ENCODE measurements around the gene UBE2V1. TPM values are rescaled to one million over a fixed set of nuclear protein-coding genes. Genes with fewer than 3 reads are reported as not detected.

UBE2V1 gene
- polyA plus RNA-seq, 1 experiment = 171 TPM

DNA sequence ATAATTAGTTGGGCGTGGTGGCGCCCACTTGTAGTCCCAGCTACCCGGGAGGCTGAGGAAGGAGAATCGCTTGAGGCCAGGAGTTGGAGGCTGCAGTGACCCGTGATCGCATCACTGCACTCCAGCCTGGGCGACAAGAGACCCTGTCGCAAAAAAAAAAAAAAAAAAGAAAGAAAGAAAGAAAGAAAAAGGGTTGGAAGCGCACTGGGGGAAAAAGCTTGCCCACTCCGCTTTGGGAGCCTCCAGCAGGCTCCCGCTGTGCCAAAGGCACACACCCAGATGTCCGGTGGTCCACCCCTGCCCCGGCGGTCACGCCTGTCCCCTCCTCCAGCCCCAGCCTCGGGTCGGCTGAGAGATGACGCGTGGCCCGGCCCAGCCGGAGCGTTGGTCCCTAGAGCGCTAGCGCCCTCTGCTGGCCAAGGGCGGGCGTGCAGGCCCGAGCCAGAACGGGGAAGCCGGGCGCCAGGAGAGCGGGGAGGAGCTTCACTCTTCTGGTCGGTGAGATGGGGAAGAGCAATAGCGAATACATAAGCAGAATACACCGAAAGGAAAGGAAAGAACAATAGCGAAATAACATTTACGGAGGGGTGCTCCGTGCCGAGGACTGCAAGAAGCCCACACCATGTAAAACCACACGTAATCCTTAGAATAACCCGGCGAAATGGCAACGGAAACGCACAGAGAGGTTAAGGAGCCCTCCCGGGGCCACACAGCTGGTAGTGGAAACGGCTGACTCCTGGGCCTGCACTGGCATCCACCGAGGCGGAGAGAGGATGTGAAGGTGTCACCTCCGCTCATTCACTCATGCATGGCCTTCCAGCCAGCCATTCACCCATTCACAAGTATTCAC lies 41.7 kb downstream of the UBE2V1 start:
- CTCF ChIA-PET = interaction anchor here (0.6 to 10.7 kb wide), 66 partner anchors 9 to 529 kb away, joined by 3 to 419 read pairs (median 5); partner anchors contain the start of genes RNF114 and SNAI1
- no peaks in the 10 kb centered on the region for H3K27me3 ChIP-seq (ENCODE audit: control insufficient read depth, insufficient read depth, low read length)
- TF ChIP-seq, protein P1, sequence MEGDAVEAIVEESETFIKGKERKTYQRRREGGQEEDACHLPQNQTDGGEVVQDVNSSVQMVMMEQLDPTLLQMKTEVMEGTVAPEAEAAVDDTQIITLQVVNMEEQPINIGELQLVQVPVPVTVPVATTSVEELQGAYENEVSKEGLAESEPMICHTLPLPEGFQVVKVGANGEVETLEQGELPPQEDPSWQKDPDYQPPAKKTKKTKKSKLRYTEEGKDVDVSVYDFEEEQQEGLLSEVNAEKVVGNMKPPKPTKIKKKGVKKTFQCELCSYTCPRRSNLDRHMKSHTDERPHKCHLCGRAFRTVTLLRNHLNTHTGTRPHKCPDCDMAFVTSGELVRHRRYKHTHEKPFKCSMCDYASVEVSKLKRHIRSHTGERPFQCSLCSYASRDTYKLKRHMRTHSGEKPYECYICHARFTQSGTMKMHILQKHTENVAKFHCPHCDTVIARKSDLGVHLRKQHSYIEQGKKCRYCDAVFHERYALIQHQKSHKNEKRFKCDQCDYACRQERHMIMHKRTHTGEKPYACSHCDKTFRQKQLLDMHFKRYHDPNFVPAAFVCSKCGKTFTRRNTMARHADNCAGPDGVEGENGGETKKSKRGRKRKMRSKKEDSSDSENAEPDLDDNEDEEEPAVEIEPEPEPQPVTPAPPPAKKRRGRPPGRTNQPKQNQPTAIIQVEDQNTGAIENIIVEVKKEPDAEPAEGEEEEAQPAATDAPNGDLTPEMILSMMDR (IDR thresholded peaks at IDR 0.05; ENCODE audit: low read depth, low read length) = peak; percentile 98
- no peak overlapping the region for H3K27ac ChIP-seq (ENCODE audit: low read depth, low read length)
- POLR2A ChIA-PET = interaction anchor here (0.6 to 1.8 kb wide), 6 partner anchors 15 to 92 kb away, joined by 3 to 38 read pairs (median 4); partner anchors contain the start of gene SNAI1
- peak overlapping the region; percentile 56 for H3K4me3 ChIP-seq (ENCODE audit: low read depth, low read length)
- DNase-seq (ENCODE audit: low read depth, low spot score) = peak; percentile 38
- no peaks in the 10 kb centered on the region for H3K9me3 ChIP-seq (ENCODE audit: control insufficient read depth, insufficient read depth, low read length)

DNA sequence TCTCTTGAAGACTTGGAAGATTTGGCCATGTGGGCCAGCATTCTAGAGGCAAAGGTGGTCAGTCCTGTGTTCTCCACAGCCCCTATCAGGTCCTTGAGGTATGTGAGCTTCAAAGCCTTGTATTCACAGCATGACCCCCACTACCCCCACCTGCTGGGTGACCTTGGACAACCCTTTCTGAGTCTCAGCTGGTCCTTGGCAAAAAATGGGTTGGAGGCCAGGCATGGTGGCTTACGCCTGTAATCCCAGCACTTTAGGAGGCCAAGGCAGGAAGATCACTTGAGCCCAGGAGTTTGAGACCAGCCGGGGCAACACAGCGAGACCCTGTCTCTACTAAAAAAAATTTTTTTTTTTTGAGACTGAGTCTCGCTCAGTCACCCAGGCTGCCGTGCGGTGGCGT lies 42.6 kb downstream of the UBE2V1 start:
- DNase-seq (ENCODE audit: low read depth, low spot score) = no peak
- Histone ChIP-seq H3K27ac (ENCODE audit: low read depth, low read length) (no peak overlapping the region), H3K9me3 (ENCODE audit: control insufficient read depth, insufficient read depth, low read length) (no peaks in the 10 kb centered on the region), H3K27me3 (ENCODE audit: control insufficient read depth, insufficient read depth, low read length) (no peaks in the 10 kb centered on the region), H3K4me3 (ENCODE audit: low read depth, low read length) (no peak overlapping the region)
- TF ChIP-seq, protein P1 (IDR thresholded peaks at IDR 0.05; ENCODE audit: low read depth, low read length) = 0 out of 2 replicates have a peak, but pooled peaks have one; percentile 5
- ChIA-PET CTCF (interaction anchor here (0.7 to 10.7 kb wide), 25 partner anchors 9 to 183 kb away, joined by 3 to 419 read pairs (median 13); partner anchors contain the start of genes RNF114 and SNAI1), POLR2A (interaction anchor here (1.8 kb wide), 1 partner anchor 88 kb away, joined by 38 read pairs; the partner anchor contains the start of gene SNAI1)

DNA sequence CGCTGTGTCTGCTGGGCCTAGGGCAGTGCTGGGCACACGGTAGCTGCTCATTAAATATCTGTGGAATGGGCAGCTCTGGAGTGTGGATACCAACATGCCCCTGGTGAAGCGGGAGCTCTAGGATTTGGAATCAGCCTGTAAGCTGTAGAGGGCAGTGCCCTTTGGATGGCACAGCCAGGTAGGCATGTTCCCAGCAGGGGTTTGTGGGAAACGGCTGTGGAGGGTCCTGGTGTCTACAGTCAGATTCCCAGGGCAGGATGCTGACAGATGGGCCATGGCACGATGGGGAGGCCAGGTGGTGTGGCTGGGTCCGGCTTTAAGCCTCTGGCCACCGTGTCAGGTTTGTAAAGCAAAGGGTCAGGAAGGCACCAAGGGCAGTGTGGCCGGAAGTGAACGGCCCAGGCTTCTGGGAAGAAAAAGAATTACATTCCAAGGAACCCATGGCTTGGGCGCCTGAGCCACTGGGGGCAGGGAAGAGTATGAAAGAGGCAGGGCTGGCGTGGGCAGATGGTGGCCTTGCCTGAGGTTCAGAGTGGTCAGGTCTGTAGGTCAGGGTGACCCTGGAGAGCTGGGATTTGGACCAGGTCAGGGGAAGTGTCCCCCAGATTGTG lies 44.8 kb downstream of the UBE2V1 start:
- no peak for DNase-seq (ENCODE audit: low read depth, low spot score)
- POLR2A ChIA-PET = interaction anchor here (0.5 to 2.1 kb wide), 2 partner anchors 84 to 98 kb away, joined by 3 to 11 read pairs; partner anchors contain the start of gene SNAI1
- CTCF ChIA-PET = interaction anchor here (1.6 to 10.7 kb wide), 2 partner anchors 78 to 88 kb away, joined by 4 to 419 read pairs; partner anchors contain the start of gene SNAI1
- H3K27me3 ChIP-seq (ENCODE audit: control insufficient read depth, insufficient read depth, low read length) = no peaks in the 10 kb centered on the region
- TF ChIP-seq, protein P1 (IDR thresholded peaks at IDR 0.05; ENCODE audit: low read depth, low read length) = no peak
- H3K27ac ChIP-seq (ENCODE audit: low read depth, low read length) = no peak overlapping the region
- H3K9me3 ChIP-seq (ENCODE audit: control insufficient read depth, insufficient read depth, low read length) = no peaks in the 10 kb centered on the region
- H3K4me3 ChIP-seq (ENCODE audit: low read depth, low read length) = no peak overlapping the region

DNA sequence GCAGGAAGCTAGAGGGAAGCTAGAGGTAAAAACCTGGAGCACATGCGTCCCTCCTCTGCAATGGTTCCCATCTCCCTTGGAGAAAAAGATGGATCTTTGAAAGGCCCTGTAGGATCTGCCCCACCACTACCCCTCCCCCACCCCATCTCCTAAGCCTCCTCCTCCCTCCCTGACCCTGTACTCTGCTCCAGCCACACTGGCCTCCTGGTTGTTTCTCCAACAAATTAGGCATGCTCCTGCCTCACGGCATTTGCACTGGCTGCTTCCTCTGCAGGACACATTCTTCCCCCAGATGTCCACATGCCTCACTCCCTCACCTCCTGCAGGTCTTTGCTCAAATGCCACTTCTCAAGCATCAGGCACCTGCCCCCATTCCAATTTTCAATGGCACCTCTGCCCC lies 45.5 kb downstream of the UBE2V1 start:
- Histone ChIP-seq H3K27ac (ENCODE audit: low read depth, low read length) (no peak overlapping the region), H3K27me3 (ENCODE audit: control insufficient read depth, insufficient read depth, low read length) (no peaks in the 10 kb centered on the region), H3K4me3 (ENCODE audit: low read depth, low read length) (no peak overlapping the region), H3K9me3 (ENCODE audit: control insufficient read depth, insufficient read depth, low read length) (no peaks in the 10 kb centered on the region)
- DNase-seq (ENCODE audit: low read depth, low spot score) = no peak
- ChIA-PET CTCF (interaction anchor here (10.7 kb wide), 1 partner anchor 87 kb away, joined by 419 read pairs; the partner anchor contains the start of gene SNAI1), POLR2A (no interaction called here)
- TF ChIP-seq, protein P1 (IDR thresholded peaks at IDR 0.05; ENCODE audit: low read depth, low read length) = no peak
